HepG2 (cell line): ENCODE data around the gene MIDN. TPM values are rescaled to one million over a fixed set of nuclear protein-coding genes. Genes with fewer than 3 reads are reported as not detected.

Experiments used
- AGO2 ChIP-seq: fragments of 200-400 bp; formaldehyde crosslinking; optimal IDR thresholded peaks from 2 replicates; pipeline ENCODE3; 2017; ENCODE audit warnings: mild to moderate bottlenecking, low read depth, low read length, moderate library complexity
- ASH2L ChIP-seq: fragments of 300-600, 200-600 bp; sonication (generic); IDR thresholded peaks from 2 replicates; pipeline ENCODE4 v1.7.0; 2017; ENCODE audit warnings: low read depth, mild to moderate bottlenecking, moderate library complexity, mixed read lengths, low read length; ENCODE audit not compliant: insufficient read length
- ATF6 ChIP-seq: sonication (generic); formaldehyde crosslinking; conservative IDR thresholded peaks from 2 replicates; pipeline ENCODE4 v1.4.0; 2020; ENCODE audit warnings: missing genetic modification reagents
- BORCS8-MEF2B ChIP-seq: sonication (generic); formaldehyde crosslinking; IDR thresholded peaks from 2 replicates; pipeline ENCODE4 v1.8.0; 2022; ENCODE audit warnings: mild to moderate bottlenecking, missing genetic modification reagents
- NCOR1 ChIP-seq: fragments of 200-600 bp; sonication (generic); IDR thresholded peaks from 2 replicates; pipeline ENCODE4 v1.7.0; 2017; ENCODE audit warnings: antibody characterized with exemption, low read length, borderline replicate concordance
- PBX2 ChIP-seq: IDR thresholded peaks from 2 replicates; pipeline ENCODE4 v1.6.1; 2016; ENCODE audit warnings: control low read depth
- POLR2A ChIP-seq, 2 experiments: IDR thresholded peaks; 2 replicates each; pipeline ENCODE4 v1.6.1; 2011; ENCODE audit warnings: low read depth in 2 of 2, low read length in 2 of 2, mild to moderate bottlenecking in 1 of 2, moderate library complexity in 1 of 2; ENCODE audit not compliant: insufficient read depth in 1 of 2
- RAD21 ChIP-seq: fragments of 450-650 bp; formaldehyde crosslinking; IDR thresholded peaks from 2 replicates; pipeline ENCODE4 v1.5.0; 2020; ENCODE audit warnings: mild to moderate bottlenecking
- SMAD3 ChIP-seq: sonication (generic); formaldehyde crosslinking; IDR thresholded peaks from 2 replicates; pipeline ENCODE4 v1.4.0; 2020; ENCODE audit warnings: missing genetic modification reagents
- STAG1 ChIP-seq: sonication (generic); formaldehyde crosslinking; IDR thresholded peaks from 2 replicates; pipeline ENCODE4 v1.4.0; 2020; ENCODE audit warnings: missing genetic modification reagents
- ZFP41 ChIP-seq: sonication (generic); formaldehyde crosslinking; IDR thresholded peaks from 2 replicates; pipeline ENCODE4 v1.4.0; 2020; ENCODE audit warnings: mild to moderate bottlenecking, missing genetic modification reagents, borderline replicate concordance
- ZFY ChIP-seq: sonication (generic); formaldehyde crosslinking; IDR thresholded peaks from 2 replicates; pipeline ENCODE4 v1.4.0; 2020; ENCODE audit warnings: missing genetic modification reagents
- ZNF326 ChIP-seq: sonication (generic); formaldehyde crosslinking; IDR thresholded peaks from 2 replicates; pipeline ENCODE4 v1.4.0; 2020; ENCODE audit warnings: missing genetic modification reagents, borderline replicate concordance
- ZNF383 ChIP-seq: sonication (generic); formaldehyde crosslinking; IDR thresholded peaks from 2 replicates; pipeline ENCODE4 v1.4.0; 2020; ENCODE audit warnings: missing genetic modification reagents, mild to moderate bottlenecking, borderline replicate concordance
- ZNF549 ChIP-seq: sonication (generic); formaldehyde crosslinking; IDR thresholded peaks from 2 replicates; pipeline ENCODE4 v1.5.0; 2020; ENCODE audit warnings: missing genetic modification reagents
- ZNF720 ChIP-seq: sonication (generic); formaldehyde crosslinking; IDR thresholded peaks from 2 replicates; pipeline ENCODE4 v1.4.0; 2020; ENCODE audit warnings: missing genetic modification reagents
- polyA plus RNA-seq, 8 experiments: library from polyadenylated mRNA; depleted of rRNA in 3 of 8; stranded (reverse) in 7 of 8; unstranded in 1 of 8; fragments of >200 nt; fragmentation: Illumina TruSeq in 4 of 8; extraction: Trizol in 4 of 8; gene quantifications; 2 replicates each; pipeline versions ENCODE4 v1.2.1 to v1.2.3, GENCODE V29; 2011 to 2016; ENCODE audit warnings: low read depth in 4 of 8, missing spikeins in 1 of 8, mixed read lengths in 1 of 8; ENCODE audit not compliant: insufficient read depth in 1 of 8
- total RNA-seq, 5 experiments: library from RNA; depleted of rRNA; stranded (reverse); fragments of >200 nt; fragmentation: Illumina TruSeq; extraction: Trizol; gene quantifications; 2 replicates each; pipeline ENCODE4 v1.2.3, GENCODE V29; 2016; ENCODE audit warnings: low read depth in 1 of 5
- TF ChIP-seq, protein P1 (sequence below): sonication (generic); formaldehyde crosslinking; IDR thresholded peaks from 2 replicates; pipeline ENCODE4 v1.5.0; 2020; ENCODE audit warnings: mild to moderate bottlenecking, missing genetic modification reagents, borderline replicate concordance
- TF ChIP-seq, protein P2 (sequence below): sonication (generic); formaldehyde crosslinking; IDR thresholded peaks from 2 replicates; pipeline ENCODE4 v1.8.0; 2022; ENCODE audit warnings: missing genetic modification reagents, mild to moderate bottlenecking, inconsistent platforms, borderline replicate concordance
- TF ChIP-seq, protein P3 (sequence below): IDR thresholded peaks from 2 replicates; pipeline ENCODE4 v1.6.1; 2016; ENCODE audit warnings: mild to moderate bottlenecking, missing biosample characterization, missing genetic modification reagents

MIDN gene
- total and polyA plus RNA-seq, 2 of the 13 experiments (the other 11 are each of a cell fraction or from before 2014, with no cell fraction given), result 8.4 to 18.0 TPM

GRCh38 chr19:1249990-1250436 lies 1.6 kb downstream of the MIDN start (continued):
- no peak for TF ChIP-seq ZFP41 (CRISPR knock-in tag)
- TF ChIP-seq, protein P1, sequence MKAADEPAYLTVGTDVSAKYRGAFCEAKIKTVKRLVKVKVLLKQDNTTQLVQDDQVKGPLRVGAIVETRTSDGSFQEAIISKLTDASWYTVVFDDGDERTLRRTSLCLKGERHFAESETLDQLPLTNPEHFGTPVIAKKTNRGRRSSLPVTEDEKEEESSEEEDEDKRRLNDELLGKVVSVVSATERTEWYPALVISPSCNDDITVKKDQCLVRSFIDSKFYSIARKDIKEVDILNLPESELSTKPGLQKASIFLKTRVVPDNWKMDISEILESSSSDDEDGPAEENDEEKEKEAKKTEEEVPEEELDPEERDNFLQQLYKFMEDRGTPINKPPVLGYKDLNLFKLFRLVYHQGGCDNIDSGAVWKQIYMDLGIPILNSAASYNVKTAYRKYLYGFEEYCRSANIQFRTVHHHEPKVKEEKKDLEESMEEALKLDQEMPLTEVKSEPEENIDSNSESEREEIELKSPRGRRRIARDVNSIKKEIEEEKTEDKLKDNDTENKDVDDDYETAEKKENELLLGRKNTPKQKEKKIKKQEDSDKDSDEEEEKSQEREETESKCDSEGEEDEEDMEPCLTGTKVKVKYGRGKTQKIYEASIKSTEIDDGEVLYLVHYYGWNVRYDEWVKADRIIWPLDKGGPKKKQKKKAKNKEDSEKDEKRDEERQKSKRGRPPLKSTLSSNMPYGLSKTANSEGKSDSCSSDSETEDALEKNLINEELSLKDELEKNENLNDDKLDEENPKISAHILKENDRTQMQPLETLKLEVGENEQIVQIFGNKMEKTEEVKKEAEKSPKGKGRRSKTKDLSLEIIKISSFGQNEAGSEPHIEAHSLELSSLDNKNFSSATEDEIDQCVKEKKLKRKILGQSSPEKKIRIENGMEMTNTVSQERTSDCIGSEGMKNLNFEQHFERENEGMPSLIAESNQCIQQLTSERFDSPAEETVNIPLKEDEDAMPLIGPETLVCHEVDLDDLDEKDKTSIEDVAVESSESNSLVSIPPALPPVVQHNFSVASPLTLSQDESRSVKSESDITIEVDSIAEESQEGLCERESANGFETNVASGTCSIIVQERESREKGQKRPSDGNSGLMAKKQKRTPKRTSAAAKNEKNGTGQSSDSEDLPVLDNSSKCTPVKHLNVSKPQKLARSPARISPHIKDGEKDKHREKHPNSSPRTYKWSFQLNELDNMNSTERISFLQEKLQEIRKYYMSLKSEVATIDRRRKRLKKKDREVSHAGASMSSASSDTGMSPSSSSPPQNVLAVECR (CRISPR knock-in tag), result 0 out of 2 replicates have a peak, but pooled peaks have one; percentile 11
- no peak for TF ChIP-seq ZNF549
- TF ChIP-seq, protein P2, sequence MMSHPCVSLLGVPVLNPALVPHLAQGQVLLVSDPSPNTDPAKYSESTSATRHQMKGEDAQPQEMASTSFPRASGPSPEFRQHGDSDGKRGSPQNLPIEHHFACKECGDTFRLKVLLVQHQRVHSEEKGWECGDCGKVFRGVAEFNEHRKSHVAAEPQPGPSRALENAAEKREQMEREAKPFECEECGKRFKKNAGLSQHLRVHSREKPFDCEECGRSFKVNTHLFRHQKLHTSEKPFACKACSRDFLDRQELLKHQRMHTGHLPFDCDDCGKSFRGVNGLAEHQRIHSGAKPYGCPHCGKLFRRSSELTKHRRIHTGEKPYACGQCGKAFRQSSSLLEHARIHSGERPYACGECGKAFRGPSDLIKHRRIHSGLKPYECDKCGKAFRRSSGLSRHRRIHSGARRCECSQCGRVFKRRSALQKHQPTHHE, result no peak
- TF ChIP-seq ATF6 (CRISPR knock-in tag), result no peak
- TF ChIP-seq SMAD3 (CRISPR knock-in tag), result no peak
- TF ChIP-seq POLR2A (IDR thresholded peaks at IDR 0.05; ENCODE audit: insufficient read depth in 1 of 2, low read depth in 2 of 2, low read length in 2 of 2), result no peak
- TF ChIP-seq ZNF383, result no peak
- TF ChIP-seq, protein P3, sequence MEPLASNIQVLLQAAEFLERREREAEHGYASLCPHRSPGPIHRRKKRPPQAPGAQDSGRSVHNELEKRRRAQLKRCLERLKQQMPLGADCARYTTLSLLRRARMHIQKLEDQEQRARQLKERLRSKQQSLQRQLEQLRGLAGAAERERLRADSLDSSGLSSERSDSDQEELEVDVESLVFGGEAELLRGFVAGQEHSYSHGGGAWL, result no peak
- no peak for TF ChIP-seq BORCS8-MEF2B (CRISPR knock-in tag)
- TF ChIP-seq ASH2L, result peak; percentile 53
- no peak for TF ChIP-seq STAG1 (CRISPR knock-in tag)
- peak; percentile 98 for TF ChIP-seq AGO2
- no peak for TF ChIP-seq ZNF720 (CRISPR knock-in tag)
- peak; percentile 25; the same call in 1 of the 2 replicates for TF ChIP-seq ZFY
- TF ChIP-seq RAD21 (CRISPR knock-in tag), result peak; percentile 1; the same call in 1 of the 2 replicates
- TF ChIP-seq PBX2 (CRISPR knock-in tag), result no peak
- TF ChIP-seq ZNF326 (CRISPR knock-in tag), result no peak
- peak; percentile 6; the same call in 1 of the 2 replicates for TF ChIP-seq NCOR1
